Measurements from ENCODE around the gene ACOT7.

GRCh38 chr1:6401673-6402072 lies 8.1 kb upstream of the ACOT7 start:
- TF ChIP-seq CTCF (IDR thresholded peaks at IDR 0.05) (no peak), POLR2AphosphoS5 (IDR thresholded peaks at IDR 0.05) (no peak), POLR2A (IDR thresholded peaks at IDR 0.05) (no peak), EP300 (IDR thresholded peaks at IDR 0.05) (no peak)
